Measurements from ENCODE around the gene C11orf98. TPM values are rescaled to one million over a fixed set of nuclear protein-coding genes. Genes with fewer than 3 reads are reported as not detected.
A peak's percentile ranks its signal among the peaks of the same experiment; 100 is the strongest.

The C11orf98 gene
- total RNA-seq, 2 donors from 2014 or later, result 20.5 to 28.6 TPM

GRCh38 chr11:62709247-62710000 is 44.4 kb upstream of the C11orf98 start:
- Histone ChIP-seq H3K4me1 (ENCODE audit: control insufficient read depth in 1 of 2, low read depth in 2 of 2) (peaks cover 12 to 44% of the 10 kb centered on the region in 2 donors), H3K27ac (peak overlapping the region; percentile 89 to 97)

DNA sequence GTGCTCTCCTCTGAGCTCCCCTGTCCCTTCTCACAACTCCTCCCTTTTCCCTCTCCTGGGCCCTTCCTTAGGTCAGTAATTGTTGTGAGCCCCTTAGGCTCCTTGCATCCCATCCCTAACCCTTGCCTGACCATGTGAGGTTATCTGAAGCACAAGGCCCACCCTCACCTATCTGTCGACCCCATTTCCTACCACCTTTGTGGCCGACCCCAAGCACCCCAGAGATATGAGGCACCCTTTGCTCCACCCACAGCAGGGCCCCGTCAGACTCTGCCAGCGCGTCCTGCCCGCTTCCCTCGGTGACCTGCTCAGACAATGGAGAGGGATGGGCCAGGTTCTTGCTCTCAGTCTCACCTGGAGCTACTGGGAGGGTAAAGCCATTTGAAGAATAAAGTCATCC is 43.8 kb upstream of the C11orf98 start:
- no peak for TF ChIP-seq CTCF (IDR thresholded peaks at IDR 0.05)
- peak overlapping the region; percentile 89 to 97 for H3K27ac ChIP-seq

More at GRCh38 chr11:62709247-62710000, 44.4 kb upstream of the C11orf98 start:
- no peaks in the 10 kb centered on the region for H3K27me3 ChIP-seq (replicated peaks; ENCODE audit: insufficient read depth)
- peaks cover 14% of the 10 kb centered on the region for H3K36me3 ChIP-seq
- ATAC-seq (ENCODE audit: insufficient number of reproducible peaks, low FRiP score, low read depth), result peak; percentile 76
- TF ChIP-seq CTCF (IDR thresholded peaks at IDR 0.05), result no peak
- peak; percentile 97 for DNase-seq (ENCODE audit: low spot score)
- no peaks in the 10 kb centered on the region for H3K9me3 ChIP-seq
- peak overlapping the region; percentile 71 for H3K4me3 ChIP-seq

DNA sequence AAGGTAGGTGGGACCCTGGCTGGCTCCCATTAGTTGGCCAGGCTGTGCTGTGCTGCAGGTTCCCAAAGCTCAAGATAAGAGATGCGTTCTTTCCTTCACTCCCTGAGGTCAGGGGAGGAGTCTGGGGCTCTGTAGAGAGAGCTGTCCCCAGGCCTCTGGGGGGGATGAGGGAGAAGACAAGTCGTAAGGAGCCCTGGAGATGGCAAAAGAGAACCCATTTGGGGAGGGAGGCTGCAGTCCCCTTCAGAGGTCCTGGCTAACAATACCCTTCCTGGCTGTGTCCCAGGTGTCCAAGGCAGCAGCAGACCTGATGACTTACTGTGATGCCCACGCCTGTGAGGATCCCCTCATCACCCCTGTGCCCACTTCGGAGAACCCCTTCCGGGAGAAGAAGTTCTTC is 43.4 kb upstream of the C11orf98 start:
- H3K27me3 ChIP-seq (replicated peaks; ENCODE audit: insufficient read depth), result no peaks in the 10 kb centered on the region
- ATAC-seq (ENCODE audit: insufficient number of reproducible peaks, low FRiP score, low read depth), result no peak
- H3K27ac ChIP-seq, result peak overlapping the region in 1 of 2 donors; percentile 89
- peak overlapping the region; percentile 71 for H3K4me3 ChIP-seq
- DNase-seq (ENCODE audit: low spot score), result no peak
- TF ChIP-seq CTCF (IDR thresholded peaks at IDR 0.05), result no peak
- peaks cover 12 to 44% of the 10 kb centered on the region in 2 donors for H3K4me1 ChIP-seq (ENCODE audit: control insufficient read depth in 1 of 2, low read depth in 2 of 2)
- H3K36me3 ChIP-seq, result peaks cover 10% of the 10 kb centered on the region
- H3K9me3 ChIP-seq, result no peaks in the 10 kb centered on the region

More for the DNA sequence above, 43.8 kb upstream of the C11orf98 start:
- H3K4me3 ChIP-seq, result peak overlapping the region; percentile 71
- H3K9me3 ChIP-seq, result no peaks in the 10 kb centered on the region
- peaks cover 10% of the 10 kb centered on the region for H3K36me3 ChIP-seq
- no peaks in the 10 kb centered on the region for H3K27me3 ChIP-seq (replicated peaks; ENCODE audit: insufficient read depth)
- H3K4me1 ChIP-seq (ENCODE audit: control insufficient read depth in 1 of 2, low read depth in 2 of 2), result peaks cover 12 to 44% of the 10 kb centered on the region in 2 donors
- ATAC-seq (ENCODE audit: insufficient number of reproducible peaks, low FRiP score, low read depth), result no peak
- no peak for DNase-seq (ENCODE audit: low spot score)

DNA sequence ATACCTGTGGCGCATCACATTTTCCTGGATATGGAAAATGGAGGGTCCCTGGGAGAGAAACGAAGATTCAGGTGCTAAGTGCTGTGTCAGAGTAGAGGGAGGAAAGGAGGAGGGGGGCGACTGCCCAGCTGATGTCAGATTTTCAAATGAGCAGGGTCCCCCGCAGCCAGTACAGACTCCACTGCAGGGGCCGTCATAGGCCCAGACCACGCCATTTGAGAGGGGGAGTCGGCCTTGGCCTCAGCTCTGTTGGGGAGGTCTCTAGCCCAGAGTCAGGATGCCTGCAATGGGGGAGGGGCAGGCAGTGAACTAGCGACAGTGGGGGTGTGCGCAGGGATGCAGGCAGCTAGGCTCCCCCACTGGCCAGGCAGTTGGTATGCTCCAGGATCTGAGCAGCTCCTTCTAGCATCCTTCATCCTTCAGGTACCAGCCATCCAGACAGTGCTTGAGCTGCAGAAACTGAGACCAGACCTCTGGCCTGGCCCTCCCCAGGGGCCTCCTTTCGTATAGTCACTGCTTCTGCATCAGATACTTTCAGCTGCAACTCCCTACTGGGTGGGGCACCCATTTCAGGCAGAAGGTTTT is 42.4 kb upstream of the C11orf98 start, which contains the start of the genes BSCL2 and GNG3:
Gene BSCL2 (minus strand): TSS at position 148 of the 585 bp plus-strand sequence. CDS start 229 bp downstream, outside the sequence.
Gene GNG3 (plus strand): TSS at position 400 of the 585 bp plus-strand sequence. CDS start 620 bp downstream, outside the sequence.
- no peak for TF ChIP-seq CTCF (IDR thresholded peaks at IDR 0.05)
- peak within 1 kb of the TSS; percentile 82 for H3K4me3 ChIP-seq
- no peak for ATAC-seq (ENCODE audit: insufficient number of reproducible peaks, low FRiP score, low read depth)
- peaks cover 12 to 44% of the 10 kb centered on the region in 2 donors for H3K4me1 ChIP-seq (ENCODE audit: control insufficient read depth in 1 of 2, low read depth in 2 of 2)
- H3K27me3 ChIP-seq (replicated peaks; ENCODE audit: insufficient read depth), result no peaks in the 10 kb centered on the region
- peaks cover 10% of the 10 kb centered on the region for H3K36me3 ChIP-seq
- no peaks in the 10 kb centered on the region for H3K9me3 ChIP-seq
- no peak for DNase-seq (ENCODE audit: low spot score)
- H3K27ac ChIP-seq, result peak within 1 kb of the TSS; percentile 59 to 62

- Histone ChIP-seq H3K27ac (peak overlapping the region; percentile 59 to 62), H3K36me3 (peaks cover 10% of the 10 kb centered on the region), H3K4me1 (ENCODE audit: control insufficient read depth in 1 of 2, low read depth in 2 of 2) (peaks cover 12 to 44% of the 10 kb centered on the region in 2 donors), H3K4me3 (peak overlapping the region; percentile 82), H3K9me3 (no peaks in the 10 kb centered on the region), H3K27me3 (replicated peaks; ENCODE audit: insufficient read depth) (no peaks in the 10 kb centered on the region)
- no peak for TF ChIP-seq CTCF (IDR thresholded peaks at IDR 0.05)
- no peak for DNase-seq (ENCODE audit: low spot score)
- no peak for ATAC-seq (ENCODE audit: insufficient number of reproducible peaks, low FRiP score, low read depth)
These were observed 41.8 kb upstream of the C11orf98 start for GRCh38 chr11:62706850-62707247.

Measured in thoracic aorta (tissue), 2 donors.